Measurements from ENCODE around the gene CBLB.
"Not testable (repeated sequence)": the region's sequence is repeated elsewhere in the genome, so short reads cannot be mapped to it uniquely, and the experiment has no call there.

The CBLB gene

DNA sequence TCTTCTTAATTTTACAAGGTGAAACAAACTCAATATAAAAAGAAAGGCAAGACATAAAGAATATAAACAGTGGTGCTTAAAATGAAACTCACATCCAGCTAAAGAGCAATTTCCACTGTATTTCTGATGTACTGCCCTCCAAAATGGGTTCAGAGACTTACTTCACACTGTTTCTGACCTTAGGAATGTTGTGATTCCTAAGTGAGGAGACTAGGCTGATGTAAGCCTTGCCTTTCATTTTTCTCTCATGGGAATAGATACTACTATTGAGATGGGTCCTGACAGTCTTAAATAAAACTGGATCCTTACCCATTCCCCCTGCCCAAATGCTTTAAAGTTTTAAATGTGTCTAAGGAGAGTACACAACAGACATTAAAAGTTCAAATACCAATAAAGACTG lies 86.9 kb downstream of the CBLB start:
- no peak for DNase-seq

DNA sequence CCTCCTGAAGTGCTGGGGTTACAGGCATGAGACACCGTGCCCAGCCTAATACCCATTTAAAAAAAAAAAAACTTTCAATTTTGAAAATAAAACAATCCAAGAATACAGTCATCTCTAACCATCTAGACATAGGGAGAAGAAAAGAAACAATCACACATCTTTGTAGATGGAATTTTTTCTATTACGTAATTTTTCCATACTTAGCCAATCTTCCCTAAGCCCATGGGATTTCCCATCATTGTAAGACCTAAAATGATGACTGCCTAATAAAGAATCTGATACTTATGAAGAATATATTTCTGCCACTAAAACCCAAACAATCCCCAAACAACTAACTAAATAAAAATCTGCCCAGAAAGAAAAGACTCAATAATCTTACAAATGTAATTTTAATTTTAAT lies 88.7 kb downstream of the CBLB start:
- DNase-seq = no peak

DNA sequence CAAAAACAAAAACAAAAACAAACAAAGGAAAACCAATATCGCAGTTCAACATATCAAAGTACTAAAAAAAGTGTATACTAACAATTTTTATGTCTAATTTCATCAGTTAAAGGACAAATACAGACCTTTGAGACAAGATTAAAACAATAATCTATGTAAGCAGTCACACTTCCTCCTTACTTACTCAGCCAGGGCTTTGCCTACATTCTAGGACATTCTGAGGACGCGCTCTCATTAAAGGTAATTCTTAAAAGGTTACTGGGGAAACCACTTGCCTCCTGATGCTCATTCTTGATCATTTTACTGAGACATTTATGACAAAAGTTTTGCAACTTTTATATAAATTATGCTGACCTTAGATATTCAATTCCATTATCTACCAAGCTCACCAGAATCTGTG lies 93.4 kb downstream of the CBLB start:
- no peak for DNase-seq

DNA sequence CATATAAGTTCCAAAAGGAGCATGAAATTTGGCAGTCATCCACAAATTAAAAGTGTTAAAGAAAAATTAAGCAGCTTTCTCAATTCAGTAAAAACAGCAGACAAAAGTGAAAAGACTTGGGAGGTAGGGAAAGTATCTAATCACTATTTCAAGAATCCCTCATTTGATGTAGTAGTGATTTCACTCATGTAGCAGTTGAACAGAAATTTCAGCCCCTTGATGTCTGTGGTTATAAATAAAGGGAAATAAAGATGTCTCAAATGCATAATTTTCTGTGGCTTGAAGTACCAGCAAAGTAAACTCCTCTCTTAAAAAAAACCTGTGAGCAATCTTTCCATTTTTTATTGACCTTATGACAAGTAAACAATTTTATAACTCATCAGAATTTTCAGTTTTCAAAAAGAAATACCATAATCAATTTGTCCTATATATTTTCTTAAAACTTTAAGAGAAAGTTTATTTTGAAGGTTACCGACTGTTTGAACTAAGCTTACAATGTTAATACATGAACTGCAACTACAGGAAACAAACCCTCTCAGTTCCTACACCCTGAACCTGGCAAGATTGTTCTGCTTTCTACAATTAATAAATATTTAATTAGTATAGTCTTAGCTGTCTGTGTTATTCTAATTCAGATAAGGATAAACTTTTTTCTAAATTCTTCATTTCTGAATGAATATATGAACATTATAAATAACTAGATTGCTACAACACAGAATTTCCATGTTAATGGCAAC lies 94.2 kb downstream of the CBLB start:
- no peak for DNase-seq

DNA sequence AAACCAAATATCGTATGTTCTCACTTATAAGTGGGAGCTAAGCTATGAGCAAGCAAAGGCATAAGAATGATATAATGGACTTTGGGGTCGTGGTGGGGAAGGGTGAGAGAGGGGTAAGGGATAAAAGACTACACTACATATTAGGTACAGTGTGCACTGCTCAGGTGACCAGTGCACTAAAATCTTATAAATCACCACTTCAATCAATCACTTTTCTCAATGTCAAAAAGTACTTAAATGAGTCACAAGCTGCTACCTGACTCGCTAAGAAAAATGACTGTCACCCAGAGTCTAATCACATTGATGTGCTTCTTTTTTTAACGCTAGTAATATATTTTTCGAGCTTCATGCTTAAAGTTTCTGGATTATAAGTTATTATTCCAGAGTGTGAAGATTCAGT lies 95.5 kb downstream of the CBLB start:
- no peak for DNase-seq

DNA sequence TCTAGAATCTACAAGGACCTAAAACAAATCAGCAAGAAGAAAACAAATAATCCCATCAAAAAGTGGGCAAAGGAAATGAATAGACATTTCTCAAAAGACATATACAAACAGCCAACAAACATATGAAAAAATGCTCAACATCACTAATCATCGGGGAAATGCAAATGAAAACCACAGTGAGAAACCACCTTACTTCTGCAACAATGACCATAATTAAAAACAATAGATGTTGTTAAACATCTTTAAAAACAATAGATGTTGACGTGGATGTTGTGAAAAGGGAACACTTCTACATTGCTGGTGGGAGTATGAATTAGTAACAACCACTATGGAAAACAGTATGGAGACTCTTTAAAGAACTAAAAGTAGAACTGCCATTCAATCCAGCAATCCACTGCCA lies 96.2 kb downstream of the CBLB start:
- no peak for DNase-seq

DNA sequence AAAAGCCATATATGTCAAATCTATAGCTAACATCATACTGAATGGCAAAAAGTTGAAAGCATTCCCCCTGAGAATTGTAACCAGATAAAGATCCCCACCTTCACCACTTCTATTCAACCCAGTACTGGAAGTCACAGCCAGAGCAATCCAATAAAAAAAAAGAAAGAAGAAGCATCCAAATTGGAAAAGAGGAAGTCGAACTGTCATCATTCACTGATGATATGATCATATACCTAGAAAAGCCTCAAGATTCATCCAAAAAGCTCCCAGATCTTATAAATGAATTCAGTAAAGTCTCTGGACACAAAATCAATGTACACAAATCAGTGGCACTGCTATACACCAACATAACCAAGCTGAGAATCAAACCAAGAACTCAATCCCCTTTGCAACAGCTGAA lies 97.4 kb downstream of the CBLB start:
- DNase-seq = no peak

DNA sequence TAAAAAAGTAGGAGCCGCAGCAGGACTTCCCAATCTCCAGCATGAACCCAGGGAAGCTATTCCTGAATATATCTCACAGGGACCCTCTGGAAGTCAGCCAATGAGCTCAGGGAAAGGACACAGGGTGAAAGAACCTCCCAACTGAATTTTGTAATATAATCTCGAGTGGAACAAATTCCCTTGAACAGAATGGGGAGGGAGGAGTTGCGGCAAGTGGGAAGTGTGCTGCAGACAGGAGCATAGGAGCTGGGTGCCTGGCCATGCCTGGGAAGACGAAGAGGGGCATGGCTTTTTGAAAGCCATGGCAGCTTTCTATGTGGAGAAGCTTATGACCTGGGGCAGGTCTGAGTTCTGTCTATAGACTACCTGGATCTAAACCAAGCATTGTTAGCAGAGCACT lies 98.4 kb downstream of the CBLB start:
- DNase-seq = no peak

DNA sequence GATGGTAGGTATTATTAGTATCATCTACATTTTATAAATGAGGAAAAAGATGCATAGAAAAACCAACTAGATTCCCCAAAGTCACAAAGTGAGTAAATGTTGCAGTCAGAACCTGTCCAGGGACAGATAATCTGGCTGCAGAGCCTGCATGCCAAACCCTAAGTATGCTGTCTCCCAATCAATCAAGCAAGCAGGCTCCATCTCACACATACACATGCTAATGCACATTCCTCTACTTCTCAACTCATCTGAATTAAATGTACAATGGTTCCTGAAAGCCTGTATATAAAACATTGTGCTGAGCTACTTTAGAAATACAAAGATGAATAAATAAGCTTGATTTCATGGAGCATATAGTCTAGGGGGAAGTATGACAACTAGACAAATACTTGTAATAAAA lies 101.0 kb downstream of the CBLB start:
- DNase-seq = no peak

DNA sequence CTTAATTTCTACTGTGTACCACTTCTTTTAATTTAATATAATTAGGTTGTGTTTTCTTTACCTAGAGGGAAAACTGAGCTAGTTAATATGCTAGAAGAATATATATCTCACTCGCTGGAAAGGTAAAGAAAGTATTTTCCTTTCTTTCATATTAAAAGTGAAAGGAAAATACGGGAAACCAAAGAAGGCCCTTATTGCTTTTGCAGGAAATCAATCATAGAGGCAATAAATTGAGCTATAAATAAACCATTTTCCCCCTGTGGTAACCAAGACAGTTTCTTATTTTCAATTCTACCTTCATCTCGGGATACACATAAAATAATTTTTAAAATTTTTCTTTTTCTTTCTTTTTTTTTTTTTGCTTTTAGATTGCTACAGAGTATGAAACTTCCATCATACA lies 101.6 kb downstream of the CBLB start:
- no peak for DNase-seq

DNA sequence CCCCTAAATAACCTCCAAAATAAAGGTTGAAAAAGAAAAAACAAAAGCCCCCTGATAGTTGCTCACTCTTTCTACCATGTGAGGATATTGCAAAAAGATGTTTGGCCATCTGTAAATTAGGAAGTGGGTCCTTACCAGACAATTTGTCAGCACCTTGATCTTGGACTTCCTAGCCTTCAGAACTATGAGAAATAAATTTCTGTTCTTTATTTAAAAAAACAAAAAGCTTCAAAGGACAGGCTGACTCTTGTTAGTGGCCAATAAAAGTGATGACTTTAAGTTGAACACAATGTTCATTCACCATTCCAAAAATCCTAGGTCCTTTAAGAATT lies 103.5 kb downstream of the CBLB start:
- no peak for DNase-seq

DNA sequence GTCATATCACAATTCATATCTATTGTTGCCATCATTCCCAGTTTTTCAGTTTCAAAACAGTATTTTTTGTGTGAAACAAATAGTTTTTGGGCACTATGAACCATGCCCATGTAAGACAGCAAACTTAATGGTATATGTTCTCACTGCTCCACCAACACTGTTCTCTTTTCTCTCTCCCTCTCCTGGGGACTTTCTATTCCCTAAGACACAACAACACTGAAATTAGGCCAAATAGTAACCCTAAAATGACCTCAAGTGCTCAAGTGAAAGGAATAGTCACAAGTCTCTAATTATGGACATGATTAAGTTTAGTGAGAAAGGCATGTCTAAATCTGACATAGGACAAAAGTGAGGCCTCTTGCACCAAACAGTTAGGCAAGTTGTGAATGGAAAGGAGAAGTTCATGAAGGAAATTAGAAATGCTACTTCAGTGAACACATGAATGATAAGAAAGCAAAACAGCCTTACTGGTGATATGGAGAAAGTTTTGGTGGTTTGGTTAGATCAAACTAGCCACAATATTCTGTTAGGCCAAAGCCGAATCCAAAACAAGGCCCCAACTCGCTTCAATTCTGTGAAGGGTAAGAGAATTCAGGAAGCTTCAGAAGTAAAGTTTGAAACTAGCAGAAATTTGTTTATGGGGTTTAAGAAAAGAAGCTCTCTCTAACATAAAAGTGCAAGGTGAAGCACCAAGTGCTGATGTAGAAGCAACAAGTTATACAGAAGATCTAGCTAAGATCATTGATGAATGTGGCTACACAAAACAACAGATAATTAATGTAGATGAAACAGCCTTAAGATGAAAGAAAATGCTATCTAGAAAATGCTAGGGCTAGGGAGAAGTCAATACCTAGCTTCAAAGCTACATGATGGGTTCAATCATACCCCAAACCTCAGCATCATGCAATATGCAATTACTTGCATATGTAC lies 104.2 kb downstream of the CBLB start:
- DNase-seq = no peak

DNA sequence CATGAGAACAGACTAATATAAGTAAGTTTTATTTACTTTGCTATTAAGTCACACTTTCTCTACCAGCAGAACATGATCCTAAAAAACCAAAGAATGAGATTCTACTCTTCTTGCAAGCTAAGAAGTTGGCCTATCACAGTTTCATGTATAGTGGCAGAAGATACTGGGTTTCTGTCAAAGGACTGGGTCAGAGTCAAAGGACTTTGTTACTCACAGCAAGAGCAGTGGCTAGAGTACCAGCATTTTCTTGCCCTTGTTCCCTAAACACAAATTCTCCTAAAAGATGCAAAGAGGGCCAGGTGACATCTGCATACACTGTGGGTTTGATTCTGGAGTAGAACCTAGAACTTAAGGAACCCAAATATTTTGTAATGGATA lies 105.2 kb downstream of the CBLB start:
- no peak for DNase-seq

DNA sequence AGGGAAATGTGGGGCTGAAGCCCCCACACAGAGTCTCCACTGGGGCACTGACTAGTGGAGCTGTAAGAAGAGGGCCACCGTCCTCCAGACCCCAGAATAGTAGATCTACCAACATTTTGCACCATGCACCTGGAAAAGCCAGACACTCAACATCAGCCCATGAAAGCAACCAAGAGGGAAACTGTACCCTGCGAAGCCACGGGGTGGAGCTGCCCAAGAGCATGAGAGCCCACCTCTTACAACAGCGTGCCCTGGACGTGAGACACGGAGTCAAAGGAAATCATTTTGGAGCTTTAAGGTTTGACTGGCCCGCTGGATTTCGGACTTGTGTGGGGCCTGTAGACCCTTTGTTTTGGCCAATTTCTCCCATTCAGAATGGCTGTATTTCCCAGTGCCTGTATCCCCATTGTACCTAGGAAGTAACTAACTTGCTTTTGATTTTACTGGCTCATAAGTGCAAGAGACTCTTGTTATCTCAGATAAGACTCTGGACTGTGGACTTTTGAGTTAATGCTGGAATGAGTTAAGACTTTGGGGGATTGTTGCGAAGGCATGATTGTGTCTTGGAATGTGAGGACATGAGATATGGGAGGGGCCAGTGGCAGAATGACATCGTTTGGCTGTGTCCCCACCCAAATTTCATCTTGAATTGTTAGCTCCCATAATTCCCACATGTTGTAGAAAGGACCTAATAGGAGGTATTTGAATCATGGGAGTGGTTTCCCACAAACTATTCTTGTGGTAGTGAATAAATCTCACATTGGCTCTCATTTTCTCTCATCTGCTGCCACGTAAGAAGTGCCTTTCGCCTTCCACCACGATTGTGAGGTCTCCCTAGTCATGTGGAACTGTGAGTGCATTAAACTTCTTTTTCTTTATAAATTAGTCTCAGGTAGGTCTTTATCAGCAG lies 105.8 kb downstream of the CBLB start:
- no peak for DNase-seq

DNA sequence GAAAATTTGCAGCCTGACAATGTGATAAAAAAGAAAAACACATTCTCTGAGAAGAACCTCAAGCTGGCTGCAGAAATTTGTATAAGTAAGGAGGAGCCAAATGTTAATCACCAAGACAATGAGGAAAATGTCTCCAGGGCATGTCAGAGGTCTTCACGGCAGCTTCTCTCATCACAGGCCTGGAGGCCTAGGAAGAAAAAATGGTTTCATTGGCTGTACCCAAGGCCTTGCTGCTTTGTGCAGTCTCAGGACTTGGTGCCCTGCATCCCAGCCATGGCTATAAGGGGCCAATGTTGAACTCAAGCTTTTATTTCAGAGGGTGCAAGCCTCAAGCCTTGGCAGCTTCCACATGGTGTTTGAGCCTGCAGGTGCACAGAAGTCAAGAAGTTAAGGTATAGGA lies 106.6 kb downstream of the CBLB start:
- DNase-seq = not testable (repeated sequence)

DNA sequence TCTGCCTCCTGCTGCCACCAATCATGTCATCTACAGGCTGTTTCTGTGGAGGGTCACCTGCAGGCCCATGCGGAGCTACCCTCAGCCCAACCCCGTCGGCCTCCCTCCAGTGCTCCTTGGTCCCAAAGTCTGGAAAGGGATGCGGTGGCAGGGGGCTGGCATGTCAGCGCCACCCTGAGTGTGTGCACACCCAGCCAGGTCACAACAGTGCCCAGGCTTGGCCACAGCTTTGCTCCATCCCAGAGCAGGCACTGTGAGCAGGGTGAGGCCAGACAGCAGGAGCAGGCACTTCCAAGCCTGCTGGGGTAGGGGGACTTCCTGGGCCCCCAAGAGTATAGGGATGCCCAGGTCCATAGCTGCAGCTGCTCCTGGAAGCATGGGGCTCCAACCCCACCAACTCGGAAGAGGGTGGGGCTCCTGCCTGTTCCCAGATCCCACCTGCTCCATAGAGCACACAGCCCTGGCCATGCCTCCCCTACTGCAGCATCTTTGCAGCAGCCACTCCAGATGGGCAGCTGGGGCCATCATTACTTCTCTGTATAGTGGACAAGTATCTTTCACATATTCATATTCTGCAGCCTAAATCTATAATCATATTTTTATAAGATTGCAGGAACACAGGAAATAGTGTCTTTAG lies 109.3 kb downstream of the CBLB start:
- no peak for DNase-seq

DNA sequence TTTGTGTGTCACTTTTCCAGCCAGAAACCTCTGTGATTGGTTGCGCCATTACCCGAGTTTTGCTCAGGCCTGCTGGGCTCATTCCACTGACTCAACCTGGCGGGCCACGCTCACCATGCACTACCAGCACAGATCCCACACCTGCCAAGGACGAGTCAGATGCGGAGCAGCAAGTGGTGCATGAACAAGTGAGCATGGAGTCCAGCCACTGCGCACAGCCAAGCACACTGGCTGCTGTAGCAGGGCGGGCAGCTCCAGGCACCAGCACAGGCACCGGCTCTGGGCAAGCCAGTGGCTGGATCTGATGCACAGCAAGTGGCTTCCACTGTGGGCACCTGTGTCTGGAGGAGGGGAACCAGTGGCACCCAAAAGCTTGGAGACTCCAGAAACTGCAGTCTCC lies 110.4 kb downstream of the CBLB start:
- DNase-seq = no peak

DNA sequence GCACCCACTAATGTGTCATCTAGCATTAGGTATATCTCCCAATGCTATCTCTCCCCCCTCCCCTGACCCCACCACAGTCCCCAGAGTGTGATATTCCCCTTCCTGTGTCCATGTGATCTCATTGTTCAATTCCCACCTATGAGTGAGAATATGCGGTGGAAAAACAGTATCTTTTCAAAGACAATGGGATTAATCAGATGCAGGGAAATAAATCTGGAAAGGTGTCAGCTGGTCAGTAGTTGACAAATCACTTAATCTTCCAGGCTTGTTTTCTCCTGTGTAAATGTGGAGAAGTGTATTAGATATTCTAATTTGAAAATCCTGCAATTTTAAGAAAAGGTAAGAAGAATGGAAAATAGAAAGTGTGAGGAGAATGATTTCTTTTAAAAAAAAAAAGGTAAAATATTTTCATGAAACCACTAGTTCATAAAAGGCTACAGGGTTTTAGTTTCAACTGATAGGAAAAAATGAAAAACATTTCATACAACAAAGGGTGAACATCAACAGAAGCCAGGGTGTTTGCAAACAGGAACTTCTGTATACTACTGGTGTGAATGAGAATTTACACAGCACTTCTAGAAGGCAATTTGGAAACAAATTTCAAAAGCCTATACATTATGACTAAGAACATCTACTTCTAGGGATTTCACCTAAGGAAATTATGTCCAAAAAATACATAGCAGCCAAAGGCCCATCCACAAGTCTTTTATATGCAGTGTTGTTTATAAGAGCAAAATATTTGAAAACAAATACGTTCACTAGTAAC lies 113.5 kb downstream of the CBLB start:
- DNase-seq = no peak

DNA sequence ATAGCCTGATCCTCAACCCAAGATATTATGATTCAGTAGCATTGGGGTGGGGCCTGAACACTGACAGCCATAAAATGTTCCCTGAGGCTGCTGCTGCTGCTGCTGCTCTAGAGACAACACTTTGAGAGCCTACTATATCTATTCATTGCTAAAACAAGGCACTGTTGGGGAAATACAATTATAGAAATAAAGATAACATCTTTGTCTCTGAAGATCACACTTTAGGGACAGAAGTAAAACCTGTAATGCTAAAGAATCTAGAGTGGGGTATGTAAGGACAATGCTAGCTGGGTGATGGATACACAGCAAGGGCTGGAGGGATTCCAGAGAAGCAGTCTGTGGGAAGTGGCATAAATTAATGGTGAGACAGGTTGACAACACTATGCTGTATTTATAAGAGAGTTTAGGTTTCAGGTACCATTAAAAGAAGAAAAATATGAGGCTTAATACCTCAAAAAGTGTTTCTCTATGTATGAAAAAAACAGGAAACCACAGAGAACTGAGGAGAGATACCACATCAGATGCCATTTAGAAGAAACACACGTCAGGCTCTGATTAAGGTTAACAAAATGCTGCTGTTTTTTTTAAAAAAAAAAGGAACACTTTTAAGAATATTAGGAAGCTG lies 115.9 kb downstream of the CBLB start:
- peak in 1 of 2 experiments; percentile 38 for DNase-seq

DNA sequence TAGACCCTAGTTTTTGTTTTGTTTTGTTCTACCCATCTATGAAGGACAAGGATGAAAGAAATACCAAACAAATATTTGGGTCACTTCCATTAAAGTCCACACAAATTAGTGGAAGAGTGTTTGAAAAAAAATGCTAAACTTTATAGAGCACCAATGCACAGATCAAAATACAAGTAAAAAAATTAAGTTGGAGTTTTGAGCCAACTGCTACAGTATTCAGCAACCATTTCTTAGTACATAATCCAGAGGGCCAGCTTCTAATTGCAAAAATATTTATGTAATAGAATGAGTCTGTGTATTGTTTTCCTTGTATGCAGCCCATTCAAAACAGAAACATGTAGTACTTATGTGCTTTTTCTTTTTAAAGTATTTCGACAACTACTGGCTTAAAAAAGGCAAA lies 121.1 kb downstream of the CBLB start:
- no peak for DNase-seq

DNA sequence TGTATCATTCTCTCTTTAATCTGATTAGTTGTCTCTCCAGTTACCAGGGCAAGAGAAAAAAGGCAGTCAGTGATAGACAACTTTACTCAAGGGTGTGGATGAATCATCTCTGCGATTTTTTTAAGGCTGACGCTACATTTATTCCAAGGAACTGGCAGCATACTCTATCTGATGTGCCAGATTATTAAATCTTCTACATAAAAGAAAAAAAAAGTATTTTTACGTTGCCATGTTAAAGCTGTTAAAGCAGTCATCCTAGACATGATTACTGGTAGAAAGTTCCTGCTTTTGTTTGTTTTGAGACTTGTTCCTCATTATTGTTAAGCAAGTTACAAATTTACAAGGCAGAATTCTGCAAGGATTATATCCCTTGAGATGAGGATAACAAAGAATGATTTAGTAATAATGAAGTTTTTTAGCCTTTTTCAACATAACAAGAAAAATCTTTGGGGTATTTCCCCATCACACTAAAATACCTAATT lies 121.7 kb downstream of the CBLB start:
- DNase-seq = no peak
